NCI-H2227 (cell line): ENCODE measurements around the gene TERT.
"Not testable (repeated sequence)": the region's sequence is repeated elsewhere in the genome, so short reads cannot be mapped to it uniquely, and the experiment has no call there.

ENCODE experiments used
- DNase-seq: peaks from one replicate; lab custom pipeline; 2025; ENCODE audit not compliant: unreplicated experiment; lab: John Stamatoyannopoulos, UW

The TERT gene

DNA sequence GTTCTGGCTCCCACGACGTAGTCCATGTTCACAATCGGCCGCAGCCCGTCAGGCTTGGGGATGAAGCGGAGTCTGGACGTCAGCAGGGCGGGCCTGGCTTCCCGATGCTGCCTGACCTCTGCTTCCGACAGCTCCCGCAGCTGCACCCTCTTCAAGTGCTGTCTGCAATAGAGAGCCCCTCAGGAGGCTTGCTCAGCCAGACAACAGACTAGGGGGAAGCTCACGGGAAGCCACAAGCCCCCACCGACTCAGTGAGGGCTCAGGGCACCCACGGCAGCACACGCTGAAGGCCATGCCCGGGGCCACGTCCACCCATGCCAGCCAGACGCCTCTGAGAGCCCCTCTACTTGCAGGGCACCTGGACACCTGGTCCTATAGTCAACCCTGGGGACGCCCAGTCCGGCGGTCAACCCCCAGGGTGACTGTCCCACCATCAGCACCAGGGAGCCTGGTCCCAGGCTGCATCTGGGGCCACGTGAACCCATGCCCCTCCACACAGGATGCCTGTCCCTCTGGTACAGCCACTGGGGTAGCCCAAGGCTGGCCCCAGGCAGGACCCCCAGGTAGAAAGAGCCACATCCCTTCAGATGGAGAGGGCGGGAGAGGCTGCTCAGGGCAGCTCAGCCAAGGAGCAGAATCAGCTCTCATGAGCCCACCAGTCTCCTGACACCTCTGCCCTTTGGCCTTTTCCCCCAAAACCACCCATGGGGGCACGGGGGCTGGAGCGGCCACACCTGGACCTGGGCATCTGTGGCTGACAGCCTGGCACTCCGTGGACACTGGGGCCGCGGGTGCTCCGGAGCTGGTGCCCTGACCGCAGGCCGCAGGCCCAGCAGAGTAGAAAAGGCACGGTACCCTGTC is 14.5 kb downstream of the TERT start:
- no peak for DNase-seq

DNA sequence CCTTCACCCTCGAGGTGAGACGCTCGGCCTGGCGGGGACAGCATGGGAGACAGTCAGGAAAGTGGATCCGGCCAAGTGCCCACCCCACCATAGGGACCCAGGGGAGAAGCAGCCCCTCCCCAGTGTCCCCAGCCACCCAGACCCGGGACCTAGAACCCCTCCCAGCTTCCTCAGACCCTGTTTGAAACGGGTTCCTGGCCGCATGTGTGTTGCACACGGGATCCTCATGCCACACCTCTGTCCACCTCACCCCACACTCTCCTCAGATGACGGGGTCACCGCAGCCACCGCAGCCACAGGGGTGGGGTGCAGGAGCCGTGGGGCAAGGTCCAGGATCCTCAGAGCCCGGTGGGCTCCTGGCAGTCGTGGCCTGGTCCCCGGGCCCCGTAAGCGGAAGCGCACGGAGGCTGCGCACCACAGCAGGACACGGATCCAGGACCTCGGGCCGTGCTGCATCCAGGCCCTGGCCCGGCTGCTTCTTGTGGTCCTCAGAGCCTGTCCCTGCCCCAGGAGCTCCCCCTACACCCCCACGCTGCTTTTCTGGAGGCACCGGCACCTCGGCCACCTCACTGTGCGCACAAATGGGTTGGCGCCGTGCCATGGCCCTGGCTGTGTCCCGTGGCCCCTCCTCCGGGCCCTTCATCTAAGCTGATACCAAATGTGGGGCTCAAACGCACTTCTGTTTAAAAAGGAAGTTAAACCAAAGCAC is 15.3 kb downstream of the TERT start:
- DNase-seq, result no peak

DNA sequence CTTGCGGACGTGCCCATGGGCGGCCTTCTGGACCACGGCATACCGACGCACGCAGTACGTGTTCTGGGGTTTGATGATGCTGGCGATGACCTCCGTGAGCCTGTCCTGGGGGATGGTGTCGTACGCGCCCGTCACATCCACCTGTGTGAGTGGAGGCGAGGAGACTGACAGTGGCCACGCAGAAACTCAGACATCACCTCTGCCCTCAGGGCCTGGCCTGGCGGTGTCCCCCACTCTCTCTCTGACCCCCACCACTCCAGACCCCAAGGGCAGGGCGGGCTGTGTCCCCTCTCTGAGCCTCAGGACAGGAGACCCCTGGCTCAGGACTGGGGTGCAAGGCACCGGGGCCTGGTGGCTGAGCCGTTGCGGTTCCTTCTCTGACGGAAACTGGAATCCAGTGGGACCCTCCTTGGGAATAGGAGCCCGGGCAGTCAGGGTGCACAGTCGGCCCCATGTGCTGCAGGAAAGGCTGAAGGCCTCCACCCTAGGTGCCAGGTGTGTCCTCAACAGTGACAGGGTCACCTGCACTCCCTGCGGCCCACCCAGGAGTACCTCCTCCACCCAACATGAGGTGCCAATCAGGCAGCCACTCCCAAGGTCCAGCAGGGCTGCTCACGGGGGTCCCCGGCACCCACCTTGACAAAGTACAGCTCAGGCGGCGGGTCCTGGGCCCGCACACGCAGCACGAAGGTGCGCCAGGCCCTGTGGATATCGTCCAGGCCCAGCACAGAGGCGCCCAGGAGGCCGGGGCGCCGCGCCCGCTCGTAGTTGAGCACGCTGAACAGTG is 16.0 kb downstream of the TERT start:
- no peak for DNase-seq

DNA sequence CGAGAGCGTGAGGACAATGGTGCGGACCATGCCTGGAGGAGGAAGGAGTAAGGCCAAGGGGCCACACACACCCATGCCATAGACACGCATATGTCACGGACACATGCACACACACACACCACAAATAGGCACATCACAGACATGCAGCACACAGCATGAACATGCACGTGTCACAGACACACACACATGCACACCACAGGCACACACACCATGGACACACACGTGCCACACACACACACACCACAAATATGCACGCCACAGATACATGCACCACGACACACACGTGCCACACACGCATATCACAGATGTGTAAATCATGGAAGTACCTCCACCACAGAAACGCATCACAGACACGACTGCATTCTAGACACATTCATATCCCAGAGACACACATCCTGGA is 16.7 kb downstream of the TERT start:
- DNase-seq, result no peak

DNA sequence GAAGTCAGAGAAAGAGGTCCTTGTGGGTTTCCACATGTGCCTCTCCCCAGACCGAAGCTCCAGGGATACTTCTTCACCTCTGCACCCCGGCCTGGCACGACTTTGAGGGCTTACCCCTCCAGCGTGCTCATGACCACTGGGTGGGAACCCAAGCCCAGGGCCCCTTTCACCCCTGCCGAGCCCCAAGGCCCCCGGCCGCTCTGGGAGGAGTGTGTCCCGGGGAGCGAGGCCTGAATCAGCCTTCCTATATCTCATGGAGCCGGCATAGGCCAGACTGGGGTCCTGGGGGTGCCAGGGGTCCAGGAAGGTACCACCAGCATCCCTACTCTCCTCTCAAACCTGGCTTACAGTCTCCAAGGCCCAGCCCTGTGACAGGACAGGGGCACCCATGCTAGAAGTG is 17.1 kb downstream of the TERT start:
- no peak for DNase-seq

DNA sequence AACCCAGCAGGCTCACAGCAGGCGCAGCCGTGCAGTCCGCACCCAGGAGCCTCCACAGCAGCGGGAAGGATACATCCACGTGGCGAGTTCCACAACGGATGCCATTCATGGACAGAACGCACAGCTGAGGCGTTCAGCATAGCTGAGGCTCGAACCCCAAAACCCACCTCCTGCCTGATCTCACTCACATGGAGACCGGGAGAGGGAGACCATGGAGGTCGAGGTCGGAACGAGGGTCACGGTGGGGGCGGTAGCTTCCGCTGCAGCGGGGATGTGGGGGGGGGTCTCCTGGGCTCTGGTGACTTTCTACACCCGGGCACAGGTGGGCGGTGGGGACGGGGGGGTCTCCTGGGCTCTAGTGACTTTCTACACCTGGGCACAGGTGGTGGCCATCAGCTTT is 17.5 kb downstream of the TERT start:
- no peak for DNase-seq

DNA sequence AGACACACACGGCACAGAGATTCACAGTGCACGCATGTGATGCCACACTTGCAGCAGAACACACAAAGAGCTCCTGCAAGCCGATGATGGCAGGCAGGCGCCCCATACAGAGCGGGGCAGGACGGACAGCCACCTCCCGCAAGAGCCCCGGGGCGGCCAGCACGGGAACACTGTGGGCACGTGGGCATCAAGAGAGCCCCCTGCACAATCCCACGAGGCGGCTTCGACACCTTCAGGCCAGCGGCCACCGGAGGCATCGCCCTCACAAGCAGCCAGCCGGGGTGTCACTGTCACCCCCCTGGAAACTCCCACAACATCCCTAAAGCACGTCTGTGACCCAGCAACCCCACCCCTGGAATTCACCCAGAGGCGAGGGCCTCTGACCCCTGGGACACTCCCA is 17.9 kb downstream of the TERT start:
- DNase-seq, result no peak

DNA sequence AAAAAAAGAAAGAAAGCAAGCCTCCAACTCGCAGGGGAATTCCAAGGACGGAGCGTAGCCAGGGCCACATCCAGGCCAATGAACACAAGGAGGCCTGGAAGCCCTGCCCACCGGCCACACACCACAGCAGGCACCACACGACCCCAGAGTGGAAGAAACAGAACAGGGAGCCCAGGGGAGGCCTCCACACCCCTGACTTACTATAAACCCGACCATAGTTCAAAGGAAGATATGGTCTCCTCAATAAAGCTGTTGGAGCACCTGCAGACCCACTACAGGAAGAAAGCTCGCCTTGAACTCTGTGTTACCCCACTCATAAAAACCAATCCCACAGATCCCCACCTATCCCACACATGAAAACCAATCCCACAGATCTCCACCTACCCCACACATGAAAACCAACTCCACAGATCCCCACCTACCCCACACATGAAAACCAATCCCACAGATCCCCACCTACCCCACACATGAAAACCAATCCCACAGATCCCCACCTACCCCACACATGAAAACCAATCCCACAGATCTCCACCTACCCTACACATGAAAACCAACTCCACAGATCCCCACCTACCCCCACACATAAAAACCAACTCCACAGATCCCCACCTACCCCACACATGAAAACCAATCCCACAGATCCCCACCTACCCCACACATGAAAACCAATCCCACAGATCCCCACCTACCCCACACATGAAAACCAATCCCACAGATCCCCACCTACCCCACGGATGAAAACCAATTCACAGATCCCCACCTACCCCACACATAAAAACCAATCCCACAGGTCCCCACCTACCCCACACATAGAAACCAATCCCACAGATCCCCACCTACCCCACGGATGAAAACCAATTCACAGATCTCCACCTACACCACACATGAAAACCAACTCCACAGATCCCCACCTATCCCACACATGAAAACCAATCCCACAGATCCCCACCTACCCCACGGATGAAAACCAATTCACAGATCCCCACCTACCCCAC is 19.2 kb downstream of the TERT start:
- DNase-seq, result not testable (repeated sequence)

DNA sequence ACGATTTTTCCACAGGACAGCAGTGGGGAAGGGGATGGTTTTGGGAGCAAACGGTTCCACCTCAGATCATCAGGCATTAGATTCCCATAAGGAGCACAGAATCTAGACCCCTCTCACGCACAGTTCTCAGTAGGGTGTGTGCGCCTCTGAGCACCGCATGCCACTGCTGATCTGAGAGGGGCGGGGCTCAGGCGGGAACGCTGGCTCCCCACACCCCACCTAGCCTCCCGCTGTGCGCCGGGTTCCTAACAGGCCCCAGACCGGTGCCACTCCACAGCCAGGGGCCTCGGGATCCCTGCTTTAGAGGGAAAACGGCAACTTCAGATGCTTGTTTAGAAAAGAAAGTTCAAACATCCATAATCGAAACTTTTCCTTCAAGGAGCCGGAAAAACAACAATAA is 20.4 kb downstream of the TERT start:
- no peak for DNase-seq

DNA sequence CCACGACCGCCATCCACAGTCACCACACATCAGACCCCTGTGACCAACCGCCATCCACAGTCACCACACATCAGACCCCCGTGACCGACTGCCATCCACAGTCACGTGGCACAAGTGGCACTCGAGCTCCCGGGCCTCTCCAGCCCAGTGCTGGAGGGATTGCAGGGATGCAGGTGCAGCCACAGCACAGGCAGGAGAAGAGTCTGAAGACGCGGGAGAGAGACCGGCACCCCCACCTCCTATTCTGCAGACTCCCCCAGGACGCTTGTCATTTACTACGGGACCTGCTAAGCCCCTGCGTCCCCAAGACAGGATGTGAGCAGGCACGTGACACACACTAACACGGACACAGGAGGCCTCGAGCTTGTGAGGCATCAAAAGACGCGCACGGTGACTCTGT is 21.1 kb downstream of the TERT start:
- DNase-seq, result no peak

DNA sequence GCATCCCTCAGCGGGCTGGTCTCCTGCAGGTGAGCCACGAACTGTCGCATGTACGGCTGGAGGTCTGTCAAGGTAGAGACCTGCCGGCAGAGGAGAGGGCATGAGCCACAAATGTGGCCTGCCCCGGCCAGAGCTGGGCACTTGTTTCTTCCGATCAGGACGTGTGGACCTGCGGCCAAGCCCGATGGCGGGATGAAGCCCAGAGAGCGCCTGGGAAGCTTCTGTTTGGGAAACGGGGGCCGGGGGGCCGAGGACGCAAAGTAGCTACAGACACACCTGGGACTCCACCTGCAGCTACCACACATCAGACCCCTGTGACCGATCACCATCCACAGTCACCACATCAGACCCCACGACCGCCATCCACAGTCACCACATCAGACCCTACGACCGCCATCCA is 22.7 kb downstream of the TERT start:
- DNase-seq, result no peak

DNA sequence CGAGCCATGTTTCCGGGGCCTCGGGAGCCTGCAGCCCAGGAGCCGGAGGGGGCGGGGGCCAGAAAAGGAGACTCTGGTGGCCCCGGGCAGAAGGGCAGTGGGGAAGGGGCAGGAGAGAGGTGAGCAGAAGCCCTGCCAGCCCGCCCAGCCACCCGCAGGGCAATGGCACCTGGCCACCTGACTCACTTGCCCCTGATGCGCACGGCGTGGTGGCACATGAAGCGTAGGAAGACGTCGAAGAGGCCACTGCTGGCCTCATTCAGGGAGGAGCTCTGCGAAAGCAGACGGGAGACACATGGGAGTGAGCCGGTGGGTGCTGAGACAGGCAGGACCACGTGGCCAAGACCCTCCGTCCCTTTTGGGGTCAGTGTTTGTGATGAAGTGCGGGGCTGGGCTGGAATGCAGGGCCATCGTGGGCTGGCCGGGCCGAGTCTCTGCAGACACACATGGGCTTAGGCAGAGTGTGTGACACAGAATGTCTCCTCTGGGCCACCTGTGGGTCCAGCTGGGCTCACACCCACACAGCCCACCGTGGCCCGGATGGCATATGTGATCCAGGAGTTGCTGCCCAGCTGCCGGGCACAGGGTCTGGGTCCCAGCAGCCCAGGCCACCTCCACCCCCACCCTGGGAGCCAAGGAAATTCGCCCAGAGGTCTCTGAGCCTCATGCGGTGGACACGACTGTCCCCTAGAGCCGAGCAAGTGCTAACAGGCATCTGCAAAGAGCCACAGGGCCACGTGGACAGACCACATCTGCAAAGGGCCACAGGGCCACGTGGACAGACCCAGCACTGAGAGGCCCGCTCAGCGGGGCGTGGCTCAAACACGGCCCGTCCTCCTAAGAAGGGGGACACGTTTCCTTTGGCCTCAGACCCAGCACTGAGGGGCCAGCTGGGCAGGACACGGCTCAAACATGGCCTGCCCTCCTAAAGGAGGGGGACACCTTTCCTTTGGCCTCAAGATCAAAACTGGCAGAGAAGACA is 23.6 kb downstream of the TERT start:
- DNase-seq, result no peak

DNA sequence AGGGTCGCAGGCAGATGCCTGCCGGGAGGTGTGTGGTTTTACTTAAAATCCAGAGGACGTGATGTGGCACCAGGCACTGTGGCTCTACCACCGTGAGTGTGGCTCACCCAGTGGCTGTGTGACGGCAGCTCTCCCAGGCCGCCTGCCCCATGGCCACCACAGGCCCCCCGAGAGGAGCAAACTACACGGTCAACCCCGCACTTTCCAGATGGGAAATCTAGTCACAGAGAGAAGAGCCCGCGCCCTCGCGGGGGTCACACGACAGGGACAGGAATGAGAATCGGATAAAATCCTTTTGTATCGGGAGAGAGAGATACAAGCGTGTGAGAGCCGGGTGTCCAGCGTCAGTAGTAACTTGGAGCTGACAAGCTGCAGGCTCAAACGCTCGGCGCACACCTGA is 24.4 kb downstream of the TERT start:
- DNase-seq, result no peak

DNA sequence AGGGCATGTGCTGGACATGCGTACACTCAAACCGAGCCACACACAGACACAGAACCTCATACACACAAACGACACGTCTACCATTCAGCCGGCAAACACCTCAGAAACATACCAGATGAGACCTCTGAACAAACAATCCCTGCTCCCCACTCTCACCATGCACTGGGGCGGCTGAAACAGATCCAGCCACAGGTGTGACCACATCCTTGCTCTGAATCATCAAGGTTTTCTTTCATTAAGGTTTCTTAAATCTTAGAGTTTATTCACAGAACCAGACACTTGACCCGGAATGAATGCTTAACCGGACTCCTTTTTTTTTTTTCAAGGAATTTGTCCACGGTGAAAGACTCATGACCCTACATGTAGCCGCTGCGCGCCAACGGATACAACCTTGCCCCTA is 26.2 kb downstream of the TERT start:
- DNase-seq, result no peak

DNA sequence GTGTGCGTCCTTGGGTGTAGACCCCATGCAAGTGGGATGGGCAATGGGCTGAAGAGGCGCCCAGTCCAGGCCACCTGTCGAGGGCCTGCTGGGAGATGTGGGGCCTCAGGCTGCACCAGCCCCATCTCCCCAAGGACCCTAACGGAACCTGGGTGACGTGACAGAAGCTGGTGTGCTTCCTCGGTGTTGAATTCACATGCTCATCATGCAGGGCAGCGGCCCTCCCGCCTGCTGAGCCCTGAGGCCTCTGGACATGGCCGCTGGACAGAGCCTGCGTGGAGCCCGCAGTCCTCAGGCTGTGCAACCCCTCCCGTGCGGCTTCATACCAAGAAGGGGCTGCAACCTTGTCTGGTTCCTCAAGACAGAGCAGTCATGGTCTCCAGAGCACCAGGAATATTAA is 26.8 kb downstream of the TERT start:
- DNase-seq, result no peak

DNA sequence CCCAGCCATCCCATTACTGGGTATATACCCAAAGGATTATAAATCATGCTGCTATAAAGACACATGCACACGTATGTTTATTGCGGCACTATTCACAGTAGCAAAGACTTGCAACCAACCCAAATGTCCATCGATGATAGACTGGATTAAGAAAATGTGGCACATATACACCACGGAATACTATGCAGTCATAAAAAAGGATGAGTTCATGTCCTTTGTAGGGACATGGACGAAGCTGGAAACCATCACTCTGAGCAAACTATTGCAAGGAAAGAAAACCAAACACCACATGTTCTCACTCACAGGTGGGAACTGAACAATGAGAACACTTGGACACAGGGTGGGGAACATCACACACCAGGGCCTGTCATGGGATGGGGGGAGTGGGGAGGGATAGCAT is 27.4 kb downstream of the TERT start:
- DNase-seq, result not testable (repeated sequence)

DNA sequence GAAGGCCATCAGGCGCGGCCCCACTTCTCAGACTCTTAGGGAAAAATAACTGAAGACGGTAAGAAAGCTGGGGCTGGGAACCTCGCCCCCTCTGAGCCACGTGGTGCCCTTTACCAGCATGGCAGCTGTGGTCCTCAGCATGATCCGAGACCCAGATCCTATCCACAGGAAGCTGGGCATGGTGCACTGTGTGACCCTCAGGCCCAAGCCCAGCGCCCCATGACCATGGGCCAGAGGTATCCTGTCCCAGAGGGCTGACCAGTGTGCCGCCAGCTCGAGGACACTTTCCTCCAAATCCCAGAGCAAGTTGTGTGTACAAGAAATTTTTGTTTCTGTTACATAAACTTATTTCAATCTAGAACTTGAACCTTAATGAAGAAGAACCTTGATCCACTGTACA is 28.1 kb downstream of the TERT start:
- DNase-seq, result no peak

DNA sequence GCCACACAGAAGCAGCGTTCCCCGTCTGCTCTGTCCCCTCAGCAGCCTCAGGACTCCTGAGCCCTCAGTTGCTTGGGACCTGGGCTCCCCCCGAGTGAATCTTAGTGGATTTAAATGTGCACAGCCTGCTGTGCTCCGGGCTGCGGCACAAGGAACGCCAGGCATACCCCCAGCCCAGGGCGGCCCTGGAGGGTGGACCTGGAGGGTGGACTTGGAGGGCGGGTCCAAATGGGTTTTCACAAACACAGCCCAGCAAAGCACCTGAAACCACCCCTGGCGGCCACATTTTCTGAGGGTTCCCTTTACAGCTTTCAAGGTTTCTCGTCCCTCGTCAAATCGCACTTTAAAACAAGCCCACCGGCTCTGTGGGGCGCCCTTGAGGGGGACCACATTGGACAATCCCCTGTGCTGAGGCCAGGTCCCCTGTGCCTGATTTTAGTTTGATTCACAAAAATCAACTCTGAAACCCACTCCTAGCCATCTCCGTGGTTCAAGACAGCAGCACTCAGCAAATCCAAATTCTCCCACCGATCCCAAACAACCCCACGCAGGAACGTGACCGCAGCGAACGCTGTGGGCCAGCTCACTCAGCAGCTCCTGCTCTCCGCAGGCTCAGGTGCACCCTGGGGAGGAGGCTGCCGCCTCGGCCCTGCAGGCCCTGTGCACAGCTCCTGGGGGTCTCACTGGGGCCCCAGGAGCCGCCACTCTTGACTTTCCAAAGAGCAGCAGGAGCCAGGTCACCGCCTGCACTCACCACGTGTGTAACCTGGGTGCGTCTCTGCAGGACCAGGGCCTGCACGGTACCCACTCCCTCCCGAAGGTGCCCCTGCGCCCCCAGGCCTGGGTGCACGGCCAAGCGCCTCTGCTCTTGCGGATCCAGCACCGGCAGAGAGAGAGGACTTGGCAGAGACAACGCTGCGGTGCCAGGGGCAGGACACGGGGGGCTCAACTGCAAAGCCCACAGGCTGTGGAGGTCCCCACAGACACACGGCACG is 29.1 kb downstream of the TERT start:
- no peak for DNase-seq
